Islet precursor cell (in vitro differentiated cells): ENCODE data around the gene GPATCH4.
A peak's percentile ranks its signal among the peaks of the same experiment; 100 is the strongest.
"Not testable (repeated sequence)": the region's sequence is repeated elsewhere in the genome, so short reads cannot be mapped to it uniquely, and the experiment has no call there.

Experiments used
- DNase-seq: peaks from one replicate; pipeline ENCODE4 v3.0.0-alpha.2; 2018

Gene GPATCH4

GRCh38 chr1:156571919-156572662 is 29.2 kb downstream of the GPATCH4 start, which contains the start of gene IQGAP3:
Gene IQGAP3, minus strand, starts transcription at chr1:156572565. Its CDS starts 36 bp downstream, at chr1:156572529.
- peak; percentile 94 for DNase-seq

- no peak for DNase-seq
Observed at GRCh38 chr1:156571261-156571852, 29.9 kb downstream of the GPATCH4 start.

- no peak for DNase-seq
Observed at GRCh38 chr1:156566436-156566835, 34.8 kb downstream of the GPATCH4 start.

- DNase-seq: no peak
Observed at GRCh38 chr1:156565519-156565918, 35.8 kb downstream of the GPATCH4 start.

GRCh38 chr1:156560585-156561163 is 40.6 kb downstream of the GPATCH4 start:
- no peak for DNase-seq

- peak; percentile 82 for DNase-seq
Observed at GRCh38 chr1:156559797-156560385, 41.4 kb downstream of the GPATCH4 start.

- peak; percentile 80 for DNase-seq
Observed at GRCh38 chr1:156559086-156559796, 42.0 kb downstream of the GPATCH4 start.

- no peak for DNase-seq
Observed at GRCh38 chr1:156556354-156556753, 44.9 kb downstream of the GPATCH4 start.

- no peak for DNase-seq
Observed at GRCh38 chr1:156555715-156556114, 45.6 kb downstream of the GPATCH4 start.

GRCh38 chr1:156554971-156555370 is 46.3 kb downstream of the GPATCH4 start:
- no peak for DNase-seq

- no peak for DNase-seq
Observed at GRCh38 chr1:156553860-156554485, 47.3 kb downstream of the GPATCH4 start.

GRCh38 chr1:156552937-156553336 is 48.3 kb downstream of the GPATCH4 start:
- not testable (repeated sequence) for DNase-seq

- no peak for DNase-seq
Observed at GRCh38 chr1:156552518-156552917, 48.8 kb downstream of the GPATCH4 start.

- DNase-seq: no peak
Observed at GRCh38 chr1:156551869-156552268, 49.4 kb downstream of the GPATCH4 start.

- no peak for DNase-seq
Observed at GRCh38 chr1:156551066-156551643, 50.1 kb downstream of the GPATCH4 start.

GRCh38 chr1:156550346-156550745 is 50.9 kb downstream of the GPATCH4 start:
- no peak for DNase-seq

GRCh38 chr1:156549831-156550230 is 51.4 kb downstream of the GPATCH4 start:
- DNase-seq: no peak

GRCh38 chr1:156549390-156549789 is 51.9 kb downstream of the GPATCH4 start:
- no peak for DNase-seq

- DNase-seq: no peak
Observed at GRCh38 chr1:156547982-156548381, 53.3 kb downstream of the GPATCH4 start.

- no peak for DNase-seq
Observed at GRCh38 chr1:156547434-156547833, 53.8 kb downstream of the GPATCH4 start.

GRCh38 chr1:156546267-156546666 is 55.0 kb downstream of the GPATCH4 start:
- no peak for DNase-seq

GRCh38 chr1:156544592-156545102 is 56.6 kb downstream of the GPATCH4 start:
- DNase-seq: no peak
